Progenitor cell of endocrine pancreas (in vitro differentiated cells): ENCODE results near the gene KIF1B. TPM values are rescaled to one million over a fixed set of nuclear protein-coding genes. Genes with fewer than 3 reads are reported as not detected.
"Not testable (repeated sequence)": the region's sequence is repeated elsewhere in the genome, so short reads cannot be mapped to it uniquely, and the experiment has no call there.

Experiments
- DNase-seq: peaks from one replicate; pipeline ENCODE4 v3.0.0; 2021; ENCODE audit warnings: low spot score; ENCODE audit not compliant: unreplicated experiment
- H3K27ac Mint-ChIP-seq: 2 replicates; pipeline ENCODE4 v1.8.0; 2021; ENCODE audit warnings: mild to moderate bottlenecking, moderate library complexity, mixed read lengths
- H3K27me3 Mint-ChIP-seq: 2 replicates; pipeline ENCODE4 v1.8.0; 2021; ENCODE audit warnings: mixed read lengths
- H3K36me3 Mint-ChIP-seq: 2 replicates; pipeline ENCODE4 v1.8.0; 2022; ENCODE audit warnings: mixed read lengths; ENCODE audit not compliant: insufficient read depth
- H3K4me1 Mint-ChIP-seq: 2 replicates; pipeline ENCODE4 v1.8.0; 2021; ENCODE audit warnings: low read depth, mixed read lengths
- H3K4me3 Mint-ChIP-seq: 2 replicates; pipeline ENCODE4 v1.8.0; 2021; ENCODE audit warnings: low read depth, mild to moderate bottlenecking, moderate library complexity, mixed read lengths
- H3K9me3 Mint-ChIP-seq: 2 replicates; pipeline ENCODE4 v1.8.0; 2021; ENCODE audit warnings: low read depth, mixed read lengths
- total RNA-seq: library from RNA; stranded (reverse); gene quantifications from 2 replicates; pipeline ENCODE4 v1.2.1, GENCODE V29; 2021
- TF ChIP-seq, protein P1 (sequence below): fragments of 200-600 bp; sonication (generic); IDR thresholded peaks from one replicate; pipeline ENCODE4 v1.5.0; 2021; ENCODE audit warnings: antibody characterized with exemption, mild to moderate bottlenecking; ENCODE audit not compliant: unreplicated experiment

KIF1B gene
- total RNA-seq, 1 donor from 2014 or later, result 78.7 TPM

GRCh38 chr1:10402729-10403274 lies 192.4 kb downstream of the KIF1B start:
- Mint-ChIP-seq H3K36me3 (peaks cover 26% of the 10 kb centered on the region), H3K27me3 (no peaks in the 10 kb centered on the region), H3K9me3 (no peaks in the 10 kb centered on the region), H3K4me1 (peaks cover 14% of the 10 kb centered on the region), H3K27ac (no peak overlapping the region), H3K4me3 (no peak overlapping the region)
- TF ChIP-seq, protein P1, sequence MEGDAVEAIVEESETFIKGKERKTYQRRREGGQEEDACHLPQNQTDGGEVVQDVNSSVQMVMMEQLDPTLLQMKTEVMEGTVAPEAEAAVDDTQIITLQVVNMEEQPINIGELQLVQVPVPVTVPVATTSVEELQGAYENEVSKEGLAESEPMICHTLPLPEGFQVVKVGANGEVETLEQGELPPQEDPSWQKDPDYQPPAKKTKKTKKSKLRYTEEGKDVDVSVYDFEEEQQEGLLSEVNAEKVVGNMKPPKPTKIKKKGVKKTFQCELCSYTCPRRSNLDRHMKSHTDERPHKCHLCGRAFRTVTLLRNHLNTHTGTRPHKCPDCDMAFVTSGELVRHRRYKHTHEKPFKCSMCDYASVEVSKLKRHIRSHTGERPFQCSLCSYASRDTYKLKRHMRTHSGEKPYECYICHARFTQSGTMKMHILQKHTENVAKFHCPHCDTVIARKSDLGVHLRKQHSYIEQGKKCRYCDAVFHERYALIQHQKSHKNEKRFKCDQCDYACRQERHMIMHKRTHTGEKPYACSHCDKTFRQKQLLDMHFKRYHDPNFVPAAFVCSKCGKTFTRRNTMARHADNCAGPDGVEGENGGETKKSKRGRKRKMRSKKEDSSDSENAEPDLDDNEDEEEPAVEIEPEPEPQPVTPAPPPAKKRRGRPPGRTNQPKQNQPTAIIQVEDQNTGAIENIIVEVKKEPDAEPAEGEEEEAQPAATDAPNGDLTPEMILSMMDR, result no peak
- DNase-seq, result no peak

- Mint-ChIP-seq H3K27me3 (no peaks in the 10 kb centered on the region), H3K4me3 (no peak overlapping the region), H3K27ac (no peak overlapping the region), H3K36me3 (peaks cover 34% of the 10 kb centered on the region), H3K9me3 (no peaks in the 10 kb centered on the region), H3K4me1 (no peaks in the 10 kb centered on the region)
- TF ChIP-seq, protein P1, result no peak
- no peak for DNase-seq
Observed at GRCh38 chr1:10407201-10407600, 196.8 kb downstream of the KIF1B start.

GRCh38 chr1:10415211-10415930 lies 205.0 kb downstream of the KIF1B start:
- Mint-ChIP-seq H3K9me3 (no peaks in the 10 kb centered on the region), H3K4me1 (no peaks in the 10 kb centered on the region), H3K27ac (peak overlapping the region; percentile 85), H3K27me3 (no peaks in the 10 kb centered on the region), H3K4me3 (no peak overlapping the region), H3K36me3 (peaks cover 47% of the 10 kb centered on the region)
- no peak for DNase-seq
- TF ChIP-seq, protein P1, result no peak

DNA sequence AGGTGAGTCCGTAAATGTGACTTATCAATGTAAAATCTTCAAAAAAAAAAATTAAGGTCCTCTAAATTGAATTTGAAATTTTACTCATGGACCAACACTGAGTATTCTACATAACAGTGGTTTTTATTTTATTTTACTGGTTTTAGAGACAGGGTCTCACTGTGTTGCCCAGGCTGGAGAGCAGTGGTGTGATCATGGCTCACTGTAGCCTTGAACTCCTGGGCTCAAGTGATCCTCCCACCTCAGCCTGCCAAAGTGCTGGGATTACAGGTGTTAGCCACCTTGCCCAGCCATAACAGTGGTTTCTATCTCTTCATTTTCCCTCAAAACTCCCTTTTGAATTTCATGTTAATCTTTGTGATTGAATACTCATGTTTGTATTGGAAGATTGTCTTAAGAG lies 205.6 kb downstream of the KIF1B start:
- not testable (repeated sequence) for H3K4me1 Mint-ChIP-seq, H3K4me3 Mint-ChIP-seq, H3K27me3 Mint-ChIP-seq, DNase-seq, H3K9me3 Mint-ChIP-seq
- Mint-ChIP-seq H3K36me3 (peaks cover 49% of the 10 kb centered on the region), H3K27ac (peak overlapping the region; percentile 89)

DNA sequence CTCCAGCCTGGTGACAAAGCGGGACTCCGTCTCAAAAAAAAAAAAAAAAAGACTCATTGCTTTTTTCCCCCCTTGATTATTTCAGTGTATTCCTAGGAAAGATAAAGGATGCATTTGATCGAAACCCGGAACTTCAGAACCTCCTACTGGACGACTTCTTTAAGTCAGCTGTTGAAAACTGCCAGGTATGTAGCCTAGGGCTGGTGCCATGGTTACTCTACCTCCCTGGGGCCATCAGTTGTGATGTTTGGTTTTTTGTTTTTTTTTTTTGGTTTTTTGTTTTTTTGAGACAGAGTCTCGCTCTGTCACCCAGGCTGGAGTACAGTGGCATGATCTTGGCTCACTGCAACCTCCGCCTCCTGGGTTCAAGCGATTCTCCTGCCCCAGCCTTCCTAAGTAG lies 208.4 kb downstream of the KIF1B start:
- H3K4me1 Mint-ChIP-seq, H3K4me3 Mint-ChIP-seq, DNase-seq, H3K9me3 Mint-ChIP-seq, H3K27ac Mint-ChIP-seq, H3K27me3 Mint-ChIP-seq: not testable (repeated sequence)
- peaks cover 42% of the 10 kb centered on the region for H3K36me3 Mint-ChIP-seq

GRCh38 chr1:10419351-10419750 lies 209.0 kb downstream of the KIF1B start:
- TF ChIP-seq, protein P1, result no peak
- no peaks in the 10 kb centered on the region for H3K27me3 Mint-ChIP-seq
- H3K4me1 Mint-ChIP-seq, result no peaks in the 10 kb centered on the region
- peaks cover 42% of the 10 kb centered on the region for H3K36me3 Mint-ChIP-seq
- peak overlapping the region; percentile 35 for H3K27ac Mint-ChIP-seq
- H3K4me3 Mint-ChIP-seq, result no peak overlapping the region
- H3K9me3 Mint-ChIP-seq, result no peaks in the 10 kb centered on the region
- DNase-seq, result no peak
